Chondrocyte (in vitro differentiated cells): ENCODE results near the gene CFL1. TPM values are rescaled to one million over a fixed set of nuclear protein-coding genes. Genes with fewer than 3 reads are reported as not detected.
A peak's percentile ranks its signal among the peaks of the same experiment; 100 is the strongest.

Experiments used
- DNase-seq: peaks from one replicate; pipeline ENCODE4 v3.0.0; 2021; ENCODE audit warnings: mixed read lengths, low spot score
- H3K27ac Mint-ChIP-seq: one replicate; pipeline ENCODE4 v1.8.0; 2021; ENCODE audit warnings: mild to moderate bottlenecking, moderate library complexity, mixed read lengths; ENCODE audit not compliant: unreplicated experiment
- H3K27me3 Mint-ChIP-seq: 2 replicates; pipeline ENCODE4 v1.8.0; 2021; ENCODE audit warnings: low read depth, mixed read lengths
- H3K36me3 Mint-ChIP-seq: 2 replicates; pipeline ENCODE4 v1.8.0; 2021; ENCODE audit warnings: low read depth, mixed read lengths
- H3K4me1 Mint-ChIP-seq: 2 replicates; pipeline ENCODE4 v1.8.0; 2021; ENCODE audit warnings: low read depth, mild to moderate bottlenecking, mixed read lengths
- H3K4me3 Mint-ChIP-seq: one replicate; pipeline ENCODE4 v1.8.0; 2021; ENCODE audit warnings: mild to moderate bottlenecking, moderate library complexity, mixed read lengths; ENCODE audit not compliant: unreplicated experiment
- H3K9me3 Mint-ChIP-seq: 2 replicates; pipeline ENCODE4 v1.8.0; 2021; ENCODE audit warnings: low read depth, mixed read lengths
- CTCF ChIP-seq: fragments of 200-600 bp; sonication (generic); IDR thresholded peaks from 2 replicates; pipeline ENCODE4 v1.5.0; 2021; ENCODE audit warnings: antibody characterized with exemption, mild to moderate bottlenecking, moderate library complexity
- long read RNA-seq: library from polyadenylated mRNA; stranded (forward); transcript quantifications from one replicate; pipeline ENCODE4 v2.0.0, GENCODE V29; 2021
- total RNA-seq: library from RNA; stranded (reverse); gene quantifications from 3 replicates; pipeline ENCODE4 v1.2.1, GENCODE V29; 2021

Gene CFL1
- 850 to 1,236 TPM (median 1,222 TPM) in 3 replicates for total RNA-seq
- long read RNA-seq, transcript CFL1-201 (4 exons, 1,234 nt) = major isoform, 1,404 of 1,655 reads
- long read RNA-seq, transcript CFL1-209 (3 exons, 647 nt) = minor isoform, 14 of 1,655 reads
- long read RNA-seq, transcript CFL1-211 (4 exons, 1,062 nt) = minor isoform, 5 of 1,655 reads
- long read RNA-seq, partial matches to known transcripts = 1 of 1,655 reads
- long read RNA-seq, other reads (novel, unspliced or antisense) = 228 of 1,655 reads

- H3K4me1 Mint-ChIP-seq = peaks cover 68% of the 10 kb centered on the region
Measured at GRCh38 chr11:65857853-65858680, at the start of gene CFL1. CFL1 (minus strand) TSS chr11:65858180; CDS start chr11:65858099, 81 bp downstream.

GRCh38 chr11:65906602-65907001, 48.6 kb upstream of the CFL1 start:
- Mint-ChIP-seq H3K27ac (no peak overlapping the region), H3K9me3 (no peaks in the 10 kb centered on the region), H3K4me1 (peaks cover 33% of the 10 kb centered on the region), H3K36me3 (no peaks in the 10 kb centered on the region), H3K4me3 (no peak overlapping the region), H3K27me3 (no peaks in the 10 kb centered on the region)
- no peak for TF ChIP-seq CTCF
- DNase-seq = no peak

More at GRCh38 chr11:65857853-65858680, at the start of gene CFL1:
- H3K36me3 Mint-ChIP-seq = peaks cover 37% of the 10 kb centered on the region
- H3K27me3 Mint-ChIP-seq = no peaks in the 10 kb centered on the region
- DNase-seq = peak; percentile 100
- peak within 1 kb of the TSS; percentile 97 for H3K4me3 Mint-ChIP-seq
- H3K27ac Mint-ChIP-seq = peak within 1 kb of the TSS; percentile 96
- no peaks in the 10 kb centered on the region for H3K9me3 Mint-ChIP-seq
- no peak for TF ChIP-seq CTCF

GRCh38 chr11:65903715-65904114, 45.7 kb upstream of the CFL1 start:
- Mint-ChIP-seq H3K4me1 (peaks cover 33% of the 10 kb centered on the region), H3K27ac (peak overlapping the region; percentile 90), H3K4me3 (no peak overlapping the region), H3K9me3 (no peaks in the 10 kb centered on the region), H3K36me3 (no peaks in the 10 kb centered on the region), H3K27me3 (no peaks in the 10 kb centered on the region)
- no peak for DNase-seq
- TF ChIP-seq CTCF = no peak

- peak overlapping the region; percentile 25 for H3K4me3 Mint-ChIP-seq
- no peak for TF ChIP-seq CTCF
- H3K27me3 Mint-ChIP-seq = no peaks in the 10 kb centered on the region
- no peak for DNase-seq
- H3K36me3 Mint-ChIP-seq = no peaks in the 10 kb centered on the region
- H3K27ac Mint-ChIP-seq = peak overlapping the region; percentile 90
- H3K9me3 Mint-ChIP-seq = no peaks in the 10 kb centered on the region
- H3K4me1 Mint-ChIP-seq = peaks cover 38% of the 10 kb centered on the region
Measured at GRCh38 chr11:65903068-65903481, 45.1 kb upstream of the CFL1 start.

- no peak for DNase-seq
- Mint-ChIP-seq H3K4me3 (peak overlapping the region; percentile 50), H3K4me1 (peaks cover 47% of the 10 kb centered on the region), H3K9me3 (no peaks in the 10 kb centered on the region), H3K27ac (no peak overlapping the region), H3K27me3 (no peaks in the 10 kb centered on the region), H3K36me3 (no peaks in the 10 kb centered on the region)
- TF ChIP-seq CTCF = no peak
Measured at GRCh38 chr11:65900899-65901180, 42.9 kb upstream of the CFL1 start.
